Uterus (tissue), 4 donors: ENCODE data around the gene GPER1. TPM values are rescaled to one million over a fixed set of nuclear protein-coding genes. Genes with fewer than 3 reads are reported as not detected.

ENCODE experiments used
- DNase-seq, 2 donors: peaks; one replicate each; pipeline ENCODE4 v3.0.0-alpha.2; 2019 to 2020
- H3K27ac ChIP-seq, 2 donors: fragments of 200-600 bp; sonication (generic); 1 replicate in 1 of 2; 2 replicates in 1 of 2; pipeline ENCODE4 v1.5.1; 2016 to 2018
- H3K27me3 ChIP-seq, 2 donors: fragments of 200-600 bp; sonication (generic); one replicate each; pipeline ENCODE4 v1.5.1; 2018 to 2019; ENCODE audit warnings: control low read depth in 1 of 2
- H3K36me3 ChIP-seq, 2 donors: fragments of 200-600 bp; sonication (generic); one replicate each; pipeline ENCODE4 v1.5.1; 2019; ENCODE audit warnings: control low read depth in 1 of 2
- H3K4me1 ChIP-seq, 2 donors: fragments of 200-600 bp; sonication (generic); one replicate each; pipeline ENCODE4 v1.5.1; 2018 to 2019; ENCODE audit warnings: control low read depth in 1 of 2
- H3K4me3 ChIP-seq, 2 donors: fragments of 200-600 bp; sonication (generic); 1 replicate in 1 of 2; 2 replicates in 1 of 2; pipeline ENCODE4 v1.5.1; 2018 to 2019; ENCODE audit warnings: mild to moderate bottlenecking in 1 of 2
- H3K9me3 ChIP-seq, 2 donors: fragments of 200-600 bp; sonication (generic); one replicate each; pipeline ENCODE4 v1.5.1; 2019; ENCODE audit warnings: control low read depth in 1 of 2
- POLR2A ChIP-seq, 2 donors: fragments of 450-650 bp; IDR thresholded peaks; one replicate each; pipeline ENCODE4 v1.6.1; 2016; ENCODE audit warnings: antibody characterized with exemption in 2 of 2, mild to moderate bottlenecking in 1 of 2, moderate library complexity in 1 of 2
- intact Hi-C: fragments of 100-400 bp; cut with DNase I; formaldehyde crosslinking; loops from one replicate; pipeline ENCODE4 v1.15.1; 2023; ENCODE audit warnings: low total_unique reads
- total RNA-seq, 4 donors: library from RNA; depleted of rRNA in 3 of 4; stranded (reverse); fragments of >200 nt in 3 of 4; gene quantifications; one replicate each; pipeline versions ENCODE4 v1.1.0 to v1.2.4, GENCODE V29; 2014 to 2023
- TF ChIP-seq, protein P1 (sequence below), 4 experiments: fragments of 200-600 bp in 2 of 4; fragments of 450-650 bp in 2 of 4; sonication (generic) in 2 of 4; IDR thresholded peaks; one replicate each; pipeline ENCODE4 v1.5.1; 2016 to 2019; ENCODE audit warnings: antibody characterized with exemption in 4 of 4, mild to moderate bottlenecking in 2 of 4, moderate library complexity in 1 of 4
- donor health status: DM: yes; HTN: yes; CAD: no.

The GPER1 gene
- total RNA-seq, 4 donors from 2014 or later = 1.3 to 10.6 (median 5.0) TPM

GRCh38 chr7:1101563-1102431 is 13.9 kb downstream of the GPER1 start:
- intact Hi-C loops = no loop called here
- TF ChIP-seq, protein P1, sequence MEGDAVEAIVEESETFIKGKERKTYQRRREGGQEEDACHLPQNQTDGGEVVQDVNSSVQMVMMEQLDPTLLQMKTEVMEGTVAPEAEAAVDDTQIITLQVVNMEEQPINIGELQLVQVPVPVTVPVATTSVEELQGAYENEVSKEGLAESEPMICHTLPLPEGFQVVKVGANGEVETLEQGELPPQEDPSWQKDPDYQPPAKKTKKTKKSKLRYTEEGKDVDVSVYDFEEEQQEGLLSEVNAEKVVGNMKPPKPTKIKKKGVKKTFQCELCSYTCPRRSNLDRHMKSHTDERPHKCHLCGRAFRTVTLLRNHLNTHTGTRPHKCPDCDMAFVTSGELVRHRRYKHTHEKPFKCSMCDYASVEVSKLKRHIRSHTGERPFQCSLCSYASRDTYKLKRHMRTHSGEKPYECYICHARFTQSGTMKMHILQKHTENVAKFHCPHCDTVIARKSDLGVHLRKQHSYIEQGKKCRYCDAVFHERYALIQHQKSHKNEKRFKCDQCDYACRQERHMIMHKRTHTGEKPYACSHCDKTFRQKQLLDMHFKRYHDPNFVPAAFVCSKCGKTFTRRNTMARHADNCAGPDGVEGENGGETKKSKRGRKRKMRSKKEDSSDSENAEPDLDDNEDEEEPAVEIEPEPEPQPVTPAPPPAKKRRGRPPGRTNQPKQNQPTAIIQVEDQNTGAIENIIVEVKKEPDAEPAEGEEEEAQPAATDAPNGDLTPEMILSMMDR (IDR thresholded peaks at IDR 0.05) = no peak
- no peak for TF ChIP-seq POLR2A (IDR thresholded peaks at IDR 0.05)
- no peaks in the 10 kb centered on the region for H3K4me1 ChIP-seq
- no peaks in the 10 kb centered on the region for H3K27me3 ChIP-seq
- no peaks in the 10 kb centered on the region for H3K9me3 ChIP-seq
- no peaks in the 10 kb centered on the region for H3K36me3 ChIP-seq
- H3K27ac ChIP-seq = no peak overlapping the region
- no peak overlapping the region for H3K4me3 ChIP-seq
- DNase-seq = no peak

GRCh38 chr7:1103009-1103788 is 15.3 kb downstream of the GPER1 start:
- no peaks in the 10 kb centered on the region for H3K9me3 ChIP-seq
- H3K27me3 ChIP-seq = no peaks in the 10 kb centered on the region
- H3K4me1 ChIP-seq = no peaks in the 10 kb centered on the region
- H3K4me3 ChIP-seq = no peak overlapping the region
- intact Hi-C loops = no loop called here
- no peaks in the 10 kb centered on the region for H3K36me3 ChIP-seq
- no peak for DNase-seq
- TF ChIP-seq, protein P1 (IDR thresholded peaks at IDR 0.05) = no peak
- no peak for TF ChIP-seq POLR2A (IDR thresholded peaks at IDR 0.05)
- no peak overlapping the region for H3K27ac ChIP-seq

DNA sequence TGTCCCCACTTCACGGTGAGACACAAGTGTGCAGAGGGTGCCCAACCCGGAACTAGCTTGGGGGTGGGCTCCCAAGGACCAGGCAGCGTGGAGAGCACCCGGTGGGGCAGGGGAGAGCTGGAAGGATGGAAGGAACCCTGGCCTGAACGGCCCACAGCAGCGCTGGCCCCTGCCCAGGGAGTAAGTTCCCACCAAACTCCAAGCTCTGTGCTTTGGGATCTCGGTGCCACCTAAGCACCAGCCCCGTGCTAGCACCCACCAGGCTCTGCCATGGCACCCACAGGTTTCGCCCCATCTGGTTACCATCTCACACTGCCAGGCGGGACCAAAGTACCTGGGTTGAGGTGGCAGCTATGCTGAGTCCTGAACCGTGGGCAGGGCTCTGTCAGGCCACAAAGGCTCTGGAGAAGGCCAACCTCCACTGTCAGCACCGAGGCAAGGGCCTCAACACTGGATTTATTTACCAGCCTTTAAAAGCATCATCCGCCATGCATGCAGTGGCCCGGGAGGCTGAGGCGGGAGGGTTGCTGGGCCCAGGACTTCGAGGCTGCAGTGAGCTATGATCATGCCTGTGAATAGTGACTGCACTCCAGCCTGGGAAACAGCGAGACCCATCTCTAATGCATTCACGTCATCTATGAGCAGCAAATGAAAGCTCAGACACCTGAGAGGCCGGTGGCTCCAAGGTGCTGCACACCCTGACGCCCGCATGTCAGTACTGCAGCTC is 16.0 kb downstream of the GPER1 start:
- no peak for TF ChIP-seq POLR2A (IDR thresholded peaks at IDR 0.05)
- TF ChIP-seq, protein P1 (IDR thresholded peaks at IDR 0.05) = no peak
- H3K9me3 ChIP-seq = no peaks in the 10 kb centered on the region
- DNase-seq = no peak
- intact Hi-C loops = no loop called here
- H3K36me3 ChIP-seq = no peaks in the 10 kb centered on the region
- H3K4me1 ChIP-seq = no peaks in the 10 kb centered on the region
- no peak overlapping the region for H3K27ac ChIP-seq
- H3K27me3 ChIP-seq = no peaks in the 10 kb centered on the region
- H3K4me3 ChIP-seq = no peak overlapping the region

GRCh38 chr7:1104516-1105179 is 16.7 kb downstream of the GPER1 start:
- Histone ChIP-seq H3K36me3 (no peaks in the 10 kb centered on the region), H3K27me3 (no peaks in the 10 kb centered on the region), H3K9me3 (no peaks in the 10 kb centered on the region), H3K27ac (no peak overlapping the region), H3K4me3 (no peak overlapping the region), H3K4me1 (no peaks in the 10 kb centered on the region)
- TF ChIP-seq, protein P1 (IDR thresholded peaks at IDR 0.05) = no peak
- no peak for TF ChIP-seq POLR2A (IDR thresholded peaks at IDR 0.05)
- intact Hi-C loops = no loop called here
- no peak for DNase-seq
